Esophagus muscularis mucosa (tissue), 4 donors: ENCODE data around the gene KIRREL3. TPM values are rescaled to one million over a fixed set of nuclear protein-coding genes. Genes with fewer than 3 reads are reported as not detected.

Experiments
- DNase-seq: peaks from one replicate; pipeline ENCODE4 v3.0.0-alpha.2; 2017; ENCODE audit errors: extremely low spot score
- H3K27ac ChIP-seq, 4 donors: fragments of 200-600 bp; sonication (generic); replicated peaks in 1 of 4; 1 replicate in 3 of 4; 2 replicates in 1 of 4; pipeline ENCODE4 v1.5.1; 2016 to 2019; ENCODE audit warnings: mild to moderate bottlenecking in 1 of 4
- H3K27me3 ChIP-seq, 4 donors: fragments of 200-600 bp; sonication (generic); one replicate each; pipeline versions ENCODE4 v1.5.1 to v1.6.0; 2016 to 2019
- H3K36me3 ChIP-seq, 4 donors: fragments of 200-600 bp; sonication (generic); one replicate each; pipeline ENCODE4 v1.5.1; 2016 to 2019
- H3K4me1 ChIP-seq, 4 donors: fragments of 200-600 bp; sonication (generic); one replicate each; pipeline ENCODE4 v1.5.1; 2016 to 2019
- H3K4me3 ChIP-seq, 4 donors: fragments of 200-600 bp; sonication (generic); 1 replicate in 2 of 4; 2 replicates in 2 of 4; pipeline ENCODE4 v1.5.1; 2016 to 2019; ENCODE audit warnings: mild to moderate bottlenecking in 4 of 4, moderate library complexity in 1 of 4
- H3K9me3 ChIP-seq, 4 donors: fragments of 200-600 bp; sonication (generic); 1 replicate in 3 of 4; 2 replicates in 1 of 4; pipeline ENCODE4 v1.5.1; 2016 to 2019
- CTCF ChIP-seq, 3 experiments: fragments of 200-600 bp in 2 of 3; fragments of 450-650 bp in 1 of 3; sonication (generic) in 2 of 3; IDR thresholded peaks; one replicate each; pipeline ENCODE4 v1.5.1; 2017 to 2019; ENCODE audit warnings: antibody characterized with exemption in 3 of 3, mild to moderate bottlenecking in 2 of 3, moderate library complexity in 1 of 3
- EP300 ChIP-seq: sonication (generic); formaldehyde crosslinking; IDR thresholded peaks from one replicate; pipeline ENCODE4 v1.6.1; 2017; ENCODE audit warnings: antibody characterized with exemption
- POLR2A ChIP-seq: fragments of 450-650 bp; IDR thresholded peaks from one replicate; pipeline ENCODE4 v1.6.1; 2017; ENCODE audit warnings: antibody characterized with exemption, moderate library complexity, mild to moderate bottlenecking, low read depth
- POLR2AphosphoS5 ChIP-seq, 2 donors: sonication (generic); formaldehyde crosslinking; IDR thresholded peaks; one replicate each; pipeline ENCODE4 v1.6.1; 2017; ENCODE audit warnings: antibody characterized with exemption in 2 of 2
- WGBS: methylation state at CpG from one replicate; pipeline ENCODE4 v1.1.5; 2018; 5-methylcytosine and 5-hydroxymethylcytosine counted together
- intact Hi-C: fragments of 100-400 bp; cut with DNase I; formaldehyde crosslinking; loops from one replicate; pipeline ENCODE4 v1.15.1; 2023
- total RNA-seq, 4 donors: library from RNA; depleted of rRNA; stranded (reverse); fragments of >200 nt; gene quantifications; one replicate each; pipeline versions ENCODE4 v1.1.0 to v1.2.1, GENCODE V29; 2016

The KIRREL3 gene
- total RNA-seq, 4 donors from 2014 or later, result 1.7 to 6.5 (median 3.1) TPM

GRCh38 chr11:126581871-126582648 lies 418.5 kb downstream of the KIRREL3 start:
- H3K36me3 ChIP-seq, result no peaks in the 10 kb centered on the region
- H3K4me3 ChIP-seq, result no peak overlapping the region
- TF ChIP-seq CTCF (IDR thresholded peaks at IDR 0.05) (no peak), POLR2A (no peak), POLR2AphosphoS5 (IDR thresholded peaks at IDR 0.05) (no peak), EP300 (no peak)
- H3K27ac ChIP-seq, result no peak overlapping the region
- H3K9me3 ChIP-seq, result no peaks in the 10 kb centered on the region
- H3K4me1 ChIP-seq, result peaks cover 9 to 16% (median 16%) of the 10 kb centered on the region in 4 donors
- peaks cover 0 to 7% (median 0%) of the 10 kb centered on the region in 4 donors for H3K27me3 ChIP-seq
- no peak for DNase-seq
- intact Hi-C loops, result no loop called here
- 81% methylated on average over 11 of the region's 11 CpGs for WGBS

GRCh38 chr11:126578426-126578825 lies 422.1 kb downstream of the KIRREL3 start:
- Histone ChIP-seq H3K4me1 (no peaks in the 10 kb centered on the region), H3K36me3 (no peaks in the 10 kb centered on the region), H3K27ac (no peak overlapping the region), H3K9me3 (no peaks in the 10 kb centered on the region), H3K27me3 (peaks cover 0 to 16% (median 0%) of the 10 kb centered on the region in 4 donors), H3K4me3 (no peak overlapping the region)
- intact Hi-C loops, result no loop called here
- DNase-seq, result no peak
- WGBS, result 80% methylated on average over 9 of the region's 9 CpGs
- no peak for TF ChIP-seq POLR2AphosphoS5 (IDR thresholded peaks at IDR 0.05)

- DNase-seq, result no peak
- H3K4me1 ChIP-seq, result no peaks in the 10 kb centered on the region
- H3K27ac ChIP-seq, result no peak overlapping the region
- H3K9me3 ChIP-seq, result no peaks in the 10 kb centered on the region
- no peak for TF ChIP-seq POLR2AphosphoS5 (IDR thresholded peaks at IDR 0.05)
- TF ChIP-seq POLR2A, result no peak
- TF ChIP-seq EP300, result no peak
- no peak for TF ChIP-seq CTCF (IDR thresholded peaks at IDR 0.05)
- H3K4me3 ChIP-seq, result no peak overlapping the region
- no peaks in the 10 kb centered on the region for H3K36me3 ChIP-seq
- 35% methylated on average over 2 of the region's 2 CpGs for WGBS
- H3K27me3 ChIP-seq, result peaks cover 0 to 20% (median 0%) of the 10 kb centered on the region in 4 donors
- intact Hi-C loops, result no loop called here
These were observed 422.5 kb downstream of the KIRREL3 start for GRCh38 chr11:126578021-126578420.

GRCh38 chr11:126575849-126576248 lies 424.7 kb downstream of the KIRREL3 start:
- no peaks in the 10 kb centered on the region for H3K9me3 ChIP-seq
- intact Hi-C loops, result no loop called here

More at GRCh38 chr11:126575849-126576248, 424.7 kb downstream of the KIRREL3 start:
- Histone ChIP-seq H3K4me3 (no peak overlapping the region), H3K27ac (no peak overlapping the region), H3K36me3 (no peaks in the 10 kb centered on the region), H3K27me3 (peaks cover 0 to 36% (median 0%) of the 10 kb centered on the region in 4 donors), H3K4me1 (no peaks in the 10 kb centered on the region)
- TF ChIP-seq CTCF (IDR thresholded peaks at IDR 0.05), result no peak
- WGBS, result 85% methylated on average over 4 of the region's 4 CpGs
- DNase-seq, result no peak
